ENCODE data around the gene CELF4. TPM values are rescaled to one million over a fixed set of nuclear protein-coding genes. Genes with fewer than 3 reads are reported as not detected.

CELF4 gene
- total RNA-seq, 2 donors from 2014 or later = 3.3 to 4.7 TPM

- TF ChIP-seq CTCF (IDR thresholded peaks at IDR 0.05) = no peak
- no peak for TF ChIP-seq POLR2A (IDR thresholded peaks at IDR 0.05)
- no peaks in the 10 kb centered on the region for H3K36me3 ChIP-seq (replicated peaks in 1 of 2; ENCODE audit: insufficient read depth in 1 of 2, low read depth in 2 of 2)
- H3K4me1 ChIP-seq = no peaks in the 10 kb centered on the region
- H3K27me3 ChIP-seq = no peaks in the 10 kb centered on the region
- no peak overlapping the region for H3K4me3 ChIP-seq
- no peaks in the 10 kb centered on the region for H3K9me3 ChIP-seq
- 66 to 71% methylated on average over 4 of the region's 4 CpGs for WGBS, 2 donors
- H3K27ac ChIP-seq = no peak overlapping the region
- intact Hi-C loops (cut with DNase I) = no loop called here
- DNase-seq = no peak
- ATAC-seq = no peak
Measured at GRCh38 chr18:37543321-37543720, 22.3 kb downstream of the CELF4 start.

- ATAC-seq (no peak), DNase-seq (no peak)
- no peak overlapping the region for H3K4me3 ChIP-seq
- no peaks in the 10 kb centered on the region for H3K4me1 ChIP-seq
- intact Hi-C loops (cut with DNase I) = no loop called here
- H3K36me3 ChIP-seq (replicated peaks in 1 of 2; ENCODE audit: insufficient read depth in 1 of 2, low read depth in 2 of 2) = no peaks in the 10 kb centered on the region
- H3K9me3 ChIP-seq = no peaks in the 10 kb centered on the region
- no peak overlapping the region for H3K27ac ChIP-seq
- WGBS, 2 donors = 67 to 82% methylated on average over 7 of the region's 7 CpGs
- H3K27me3 ChIP-seq = peaks cover 0 to 7% of the 10 kb centered on the region in 2 donors
- no peak for TF ChIP-seq POLR2A (IDR thresholded peaks at IDR 0.05)
- no peak for TF ChIP-seq CTCF (IDR thresholded peaks at IDR 0.05)
Measured at GRCh38 chr18:37541517-37541916, 24.1 kb downstream of the CELF4 start.

GRCh38 chr18:37540424-37541138 is 25.0 kb downstream of the CELF4 start:
- H3K4me3 ChIP-seq = no peak overlapping the region
- intact Hi-C loops (cut with DNase I) = no loop called here
- no peak overlapping the region for H3K27ac ChIP-seq
- no peaks in the 10 kb centered on the region for H3K9me3 ChIP-seq
- H3K36me3 ChIP-seq (replicated peaks in 1 of 2; ENCODE audit: insufficient read depth in 1 of 2, low read depth in 2 of 2) = no peaks in the 10 kb centered on the region
- ATAC-seq = no peak
- DNase-seq = no peak
- H3K4me1 ChIP-seq = no peaks in the 10 kb centered on the region
- WGBS, 2 donors = 21 to 31% methylated on average over 9 of the region's 9 CpGs
- no peak for TF ChIP-seq CTCF (IDR thresholded peaks at IDR 0.05)
- no peak for TF ChIP-seq POLR2A (IDR thresholded peaks at IDR 0.05)
- H3K27me3 ChIP-seq = peaks cover 0 to 7% of the 10 kb centered on the region in 2 donors

- DNase-seq (no peak), ATAC-seq (no peak)
- Histone ChIP-seq H3K4me3 (no peak overlapping the region), H3K9me3 (no peaks in the 10 kb centered on the region), H3K27me3 (peaks cover 0 to 7% of the 10 kb centered on the region in 2 donors), H3K36me3 (replicated peaks in 1 of 2; ENCODE audit: insufficient read depth in 1 of 2, low read depth in 2 of 2) (no peaks in the 10 kb centered on the region), H3K27ac (no peak overlapping the region), H3K4me1 (no peaks in the 10 kb centered on the region)
- TF ChIP-seq CTCF (IDR thresholded peaks at IDR 0.05) (no peak), POLR2A (IDR thresholded peaks at IDR 0.05) (no peak)
- intact Hi-C loops (cut with DNase I) = loop anchor here (10.0 kb wide), 1 partner anchor 194 kb away; no protein-coding TSS in a partner anchor
- 57 to 70% methylated on average over 4 of the region's 4 CpGs for whole genome bisulfite sequencing, 2 donors
Measured at GRCh38 chr18:37539236-37539635, 26.4 kb downstream of the CELF4 start.

Data from body of pancreas (tissue), 4 donors.